ENCODE data around the gene MAML1.

DNA sequence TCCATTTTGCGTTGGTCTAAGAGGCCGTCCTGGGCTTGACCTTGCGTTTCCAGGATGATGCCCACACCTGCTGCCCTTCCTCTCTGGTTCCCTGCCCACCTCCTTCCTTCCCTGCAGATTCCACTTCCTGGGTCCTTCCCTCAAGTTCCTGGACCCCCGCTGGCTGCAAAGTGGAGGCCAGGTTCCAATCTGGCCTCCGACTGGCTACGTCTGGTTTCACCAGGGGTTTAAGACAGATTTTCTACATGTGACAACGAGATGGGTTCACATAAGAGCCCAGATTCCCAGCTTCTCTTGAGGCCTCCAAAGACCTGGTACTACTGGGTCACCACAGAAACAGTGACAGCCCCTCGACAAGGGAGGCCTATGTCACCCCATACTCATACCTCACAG is 71.9 kb downstream of the MAML1 start:
- TF ChIP-seq, protein P1, sequence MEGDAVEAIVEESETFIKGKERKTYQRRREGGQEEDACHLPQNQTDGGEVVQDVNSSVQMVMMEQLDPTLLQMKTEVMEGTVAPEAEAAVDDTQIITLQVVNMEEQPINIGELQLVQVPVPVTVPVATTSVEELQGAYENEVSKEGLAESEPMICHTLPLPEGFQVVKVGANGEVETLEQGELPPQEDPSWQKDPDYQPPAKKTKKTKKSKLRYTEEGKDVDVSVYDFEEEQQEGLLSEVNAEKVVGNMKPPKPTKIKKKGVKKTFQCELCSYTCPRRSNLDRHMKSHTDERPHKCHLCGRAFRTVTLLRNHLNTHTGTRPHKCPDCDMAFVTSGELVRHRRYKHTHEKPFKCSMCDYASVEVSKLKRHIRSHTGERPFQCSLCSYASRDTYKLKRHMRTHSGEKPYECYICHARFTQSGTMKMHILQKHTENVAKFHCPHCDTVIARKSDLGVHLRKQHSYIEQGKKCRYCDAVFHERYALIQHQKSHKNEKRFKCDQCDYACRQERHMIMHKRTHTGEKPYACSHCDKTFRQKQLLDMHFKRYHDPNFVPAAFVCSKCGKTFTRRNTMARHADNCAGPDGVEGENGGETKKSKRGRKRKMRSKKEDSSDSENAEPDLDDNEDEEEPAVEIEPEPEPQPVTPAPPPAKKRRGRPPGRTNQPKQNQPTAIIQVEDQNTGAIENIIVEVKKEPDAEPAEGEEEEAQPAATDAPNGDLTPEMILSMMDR (conservative IDR thresholded peaks at IDR 0.05): no peak
- TF ChIP-seq EZH2 (IDR thresholded peaks at IDR 0.05; ENCODE audit: low read depth): no peak

Measured in PC-9 (cell line).